HepG2 (cell line): Measurements from ENCODE around the gene VAV2.

Source experiments
- ATF2 ChIP-seq: sonication (generic); formaldehyde crosslinking; IDR thresholded peaks from 2 replicates; pipeline ENCODE4 v1.4.0; 2020; ENCODE audit warnings: missing genetic modification reagents
- CAMTA2 ChIP-seq: sonication (generic); formaldehyde crosslinking; IDR thresholded peaks from 2 replicates; pipeline ENCODE4 v1.4.0; 2020; ENCODE audit warnings: mild to moderate bottlenecking, missing genetic modification reagents, borderline replicate concordance
- CBX5 ChIP-seq: sonication (generic); formaldehyde crosslinking; IDR thresholded peaks from 2 replicates; pipeline ENCODE4 v1.4.0; 2020; ENCODE audit warnings: missing genetic modification reagents, borderline replicate concordance
- FLYWCH1 ChIP-seq: sonication (generic); formaldehyde crosslinking; IDR thresholded peaks from 2 replicates; pipeline ENCODE4 v1.8.1; 2023; ENCODE audit warnings: mild to moderate bottlenecking, missing genetic modification reagents
- HNF4A ChIP-seq: sonication (generic); formaldehyde crosslinking; IDR thresholded peaks from 2 replicates; pipeline ENCODE4 v1.4.0; 2020; ENCODE audit warnings: missing genetic modification reagents
- JUN ChIP-seq: sonication (generic); formaldehyde crosslinking; IDR thresholded peaks from 2 replicates; pipeline ENCODE4 v1.4.0; 2020; ENCODE audit warnings: mild to moderate bottlenecking, missing genetic modification reagents
- MXD1 ChIP-seq: sonication (generic); formaldehyde crosslinking; IDR thresholded peaks from 2 replicates; pipeline ENCODE4 v1.4.0; 2020; ENCODE audit warnings: mild to moderate bottlenecking, missing genetic modification reagents
- POLR2AphosphoS5 ChIP-seq: IDR thresholded peaks from 2 replicates; pipeline ENCODE4 v1.6.1; 2012; ENCODE audit warnings: low read depth, low read length
- YY1 ChIP-seq: IDR thresholded peaks from 2 replicates; pipeline ENCODE4 v1.6.1; 2011; ENCODE audit warnings: low read length, low read depth, moderate library complexity, mild to moderate bottlenecking; ENCODE audit not compliant: insufficient read depth, insufficient replicate concordance
- ZKSCAN5 ChIP-seq: sonication (generic); formaldehyde crosslinking; IDR thresholded peaks from 2 replicates; pipeline ENCODE4 v1.5.1; 2020; ENCODE audit warnings: mild to moderate bottlenecking, missing genetic modification reagents
- ZNF124 ChIP-seq: sonication (generic); formaldehyde crosslinking; IDR thresholded peaks from 2 replicates; pipeline ENCODE4 v1.4.0; 2020; ENCODE audit warnings: missing genetic modification reagents
- TF ChIP-seq, protein P1 (sequence below): sonication (generic); formaldehyde crosslinking; IDR thresholded peaks from 2 replicates; pipeline ENCODE4 v1.5.1; 2020; ENCODE audit warnings: mild to moderate bottlenecking, missing genetic modification reagents
- TF ChIP-seq, protein P2 (sequence below): sonication (generic); formaldehyde crosslinking; IDR thresholded peaks from 2 replicates; pipeline ENCODE4 v1.4.0; 2020; ENCODE audit warnings: missing genetic modification reagents, borderline replicate concordance

GRCh38 chr9:133854765-133855164 lies 137.4 kb downstream of the VAV2 start:
- TF ChIP-seq ZKSCAN5 (CRISPR knock-in tag) (no peak), CBX5 (CRISPR knock-in tag) (no peak), MXD1 (CRISPR knock-in tag) (no peak), CAMTA2 (no peak), JUN (CRISPR knock-in tag) (no peak), POLR2AphosphoS5 (no peak), ZNF124 (no peak), ATF2 (CRISPR knock-in tag) (no peak), HNF4A (CRISPR knock-in tag) (no peak), YY1 (no peak), FLYWCH1 (CRISPR knock-in tag) (no peak)
- TF ChIP-seq, protein P1, sequence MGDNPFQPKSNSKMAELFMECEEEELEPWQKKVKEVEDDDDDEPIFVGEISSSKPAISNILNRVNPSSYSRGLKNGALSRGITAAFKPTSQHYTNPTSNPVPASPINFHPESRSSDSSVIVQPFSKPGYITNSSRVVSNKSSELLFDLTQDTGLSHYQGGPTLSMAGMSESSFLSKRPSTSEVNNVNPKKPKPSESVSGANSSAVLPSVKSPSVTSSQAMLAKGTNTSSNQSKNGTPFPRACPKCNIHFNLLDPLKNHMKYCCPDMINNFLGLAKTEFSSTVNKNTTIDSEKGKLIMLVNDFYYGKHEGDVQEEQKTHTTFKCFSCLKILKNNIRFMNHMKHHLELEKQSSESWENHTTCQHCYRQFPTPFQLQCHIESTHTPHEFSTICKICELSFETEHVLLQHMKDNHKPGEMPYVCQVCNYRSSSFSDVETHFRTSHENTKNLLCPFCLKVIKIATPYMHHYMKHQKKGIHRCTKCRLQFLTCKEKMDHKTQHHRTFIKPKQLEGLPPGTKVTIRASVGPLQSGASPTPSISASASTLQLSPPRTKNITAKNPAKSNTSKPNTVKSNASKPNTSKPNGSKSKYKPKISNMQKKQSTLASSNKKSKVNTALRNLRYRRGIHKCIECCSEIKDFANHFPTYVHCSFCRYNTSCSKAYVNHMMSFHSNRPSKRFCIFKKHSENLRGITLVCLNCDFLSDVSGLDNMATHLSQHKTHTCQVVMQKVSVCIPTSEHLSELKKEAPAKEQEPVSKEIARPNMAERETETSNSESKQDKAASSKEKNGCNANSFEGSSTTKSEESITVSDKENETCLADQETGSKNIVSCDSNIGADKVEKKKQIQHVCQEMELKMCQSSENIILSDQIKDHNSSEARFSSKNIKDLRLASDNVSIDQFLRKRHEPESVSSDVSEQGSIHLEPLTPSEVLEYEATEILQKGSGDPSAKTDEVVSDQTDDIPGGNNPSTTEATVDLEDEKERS (CRISPR knock-in tag) = no peak
- TF ChIP-seq, protein P2, sequence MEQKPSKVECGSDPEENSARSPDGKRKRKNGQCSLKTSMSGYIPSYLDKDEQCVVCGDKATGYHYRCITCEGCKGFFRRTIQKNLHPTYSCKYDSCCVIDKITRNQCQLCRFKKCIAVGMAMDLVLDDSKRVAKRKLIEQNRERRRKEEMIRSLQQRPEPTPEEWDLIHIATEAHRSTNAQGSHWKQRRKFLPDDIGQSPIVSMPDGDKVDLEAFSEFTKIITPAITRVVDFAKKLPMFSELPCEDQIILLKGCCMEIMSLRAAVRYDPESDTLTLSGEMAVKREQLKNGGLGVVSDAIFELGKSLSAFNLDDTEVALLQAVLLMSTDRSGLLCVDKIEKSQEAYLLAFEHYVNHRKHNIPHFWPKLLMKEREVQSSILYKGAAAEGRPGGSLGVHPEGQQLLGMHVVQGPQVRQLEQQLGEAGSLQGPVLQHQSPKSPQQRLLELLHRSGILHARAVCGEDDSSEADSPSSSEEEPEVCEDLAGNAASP (CRISPR knock-in tag) = no peak
